H1 (cell line): ENCODE results near the gene SURF2. TPM values are rescaled to one million over a fixed set of nuclear protein-coding genes. Genes with fewer than 3 reads are reported as not detected.

Experiments
- ASH2L ChIP-seq: fragments of 200-600, 300-600 bp; sonication (generic); IDR thresholded peaks from one replicate; pipeline ENCODE4 v1.7.1; 2017; ENCODE audit warnings: low read length
- CHD7 ChIP-seq: fragments of 300-600 bp; sonication (generic); IDR thresholded peaks from 2 replicates; pipeline ENCODE4 v1.7.1; 2012; ENCODE audit warnings: low read length, moderate library complexity, mild to moderate bottlenecking, inconsistent platforms; ENCODE audit not compliant: insufficient replicate concordance
- GTF2F1 ChIP-seq: IDR thresholded peaks from 2 replicates; pipeline ENCODE4 v1.6.1; 2012; ENCODE audit warnings: low read depth, low read length, improper control_type of control experiment, borderline replicate concordance
- KDM5A ChIP-seq: fragments of 200-600 bp; IDR thresholded peaks from 2 replicates; pipeline ENCODE4 v1.7.1; 2012; ENCODE audit warnings: mild to moderate bottlenecking, low read length, inconsistent platforms, mixed read lengths
- PHF8 ChIP-seq: fragments of 200-600 bp; sonication (generic); conservative IDR thresholded peaks from 2 replicates; pipeline ENCODE4 v1.7.1; 2012; ENCODE audit warnings: low read depth, mild to moderate bottlenecking, inconsistent platforms, low read length, moderate library complexity
- RBBP5 ChIP-seq: IDR thresholded peaks from 2 replicates; pipeline ENCODE4 v1.7.1; 2012; ENCODE audit warnings: low read depth, mild to moderate bottlenecking, inconsistent platforms, low read length, moderate library complexity, borderline replicate concordance
- polyA plus RNA-seq, 7 experiments: library from polyadenylated mRNA; depleted of rRNA in 3 of 7; stranded (reverse) in 5 of 7; unstranded in 2 of 7; fragments of >200 nt in 5 of 7; fragments of 200-250 nt in 2 of 7; gene quantifications; 1 replicate in 5 of 7; 2 replicates in 1 of 7; 4 replicates in 1 of 7; pipeline versions ENCODE4 v1.2.1 to v1.2.3, GENCODE V29; 2011 to 2013; ENCODE audit warnings: missing spikeins in 2 of 7, mixed read lengths in 2 of 7
- total RNA-seq: library from RNA; stranded (reverse); fragmentation: NEBNext Ultra II Directional; extraction: Animal tissue kit (Norgen Biotek cat#: 25700); gene quantifications from 2 replicates; pipeline ENCODE4 v1.2.1, GENCODE V29; 2021

Gene SURF2
- total and polyA plus RNA-seq, 2 of the 8 experiments (the other 6 are each of a cell fraction or from before 2014, with no cell fraction given), result 36.6 to 37.7 TPM

- no peak for TF ChIP-seq CHD7
- no peak for TF ChIP-seq RBBP5
- TF ChIP-seq KDM5A, result no peak
- no peak for TF ChIP-seq ASH2L
- no peak for TF ChIP-seq GTF2F1
- TF ChIP-seq PHF8, result no peak
Observed at GRCh38 chr9:133344979-133345378, 11.4 kb upstream of the SURF2 start (continued).
